GM19395 (cell line): Measurements from ENCODE around the gene LY6G6D.

Experiments
- ATAC-seq: cut with Tn5 transposase; IDR thresholded peaks from one replicate; pipeline ENCODE4 v1.9.1; 2021; ENCODE audit warnings: mild to moderate bottlenecking, moderate library complexity; ENCODE audit not compliant: unreplicated experiment

Gene LY6G6D

DNA sequence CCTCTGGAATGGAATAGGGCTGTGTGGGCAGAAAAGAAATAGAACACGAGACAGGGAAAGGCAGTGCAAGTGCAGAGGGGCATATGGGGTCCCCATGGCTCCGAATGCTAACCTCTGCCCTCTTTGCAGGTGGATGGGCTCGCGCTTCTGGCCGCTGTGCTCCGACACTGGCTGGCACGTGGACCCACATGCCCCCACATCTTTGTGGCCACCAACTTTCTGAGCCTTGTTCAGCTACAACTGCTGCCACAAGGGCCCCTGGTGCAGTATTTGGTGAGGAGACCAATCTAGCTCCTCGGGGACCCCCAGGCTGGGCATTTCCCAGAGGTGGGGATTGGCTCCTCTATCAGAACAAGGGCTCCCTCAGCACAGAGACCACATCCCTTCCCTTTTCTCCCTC is 46.2 kb downstream of the LY6G6D start:
- no peak for ATAC-seq

DNA sequence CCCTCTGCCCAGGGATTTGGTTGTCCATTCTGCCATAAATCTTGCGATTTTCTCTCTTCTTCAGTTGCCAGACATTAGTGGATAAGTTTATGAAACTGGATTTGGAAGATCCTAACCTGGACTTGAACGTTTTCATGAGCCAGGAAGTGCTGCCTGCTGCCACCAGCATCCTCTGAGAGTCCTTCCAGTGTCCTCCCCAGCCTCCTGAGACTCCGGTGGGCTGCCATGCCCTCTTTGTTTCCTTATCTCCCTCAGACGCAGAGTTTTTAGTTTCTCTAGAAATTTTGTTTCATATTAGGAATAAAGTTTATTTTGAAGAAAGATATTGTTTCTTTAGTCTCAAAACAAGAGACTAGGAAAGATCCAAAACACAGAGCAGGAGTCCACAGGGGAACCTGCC is 47.2 kb downstream of the LY6G6D start, which contains the start of gene SAPCD1:
Gene SAPCD1, plus strand, starts transcription at position 301 of the 400 bp plus-strand sequence. CDS start 399 bp downstream, outside the sequence.
- ATAC-seq, result no peak

DNA sequence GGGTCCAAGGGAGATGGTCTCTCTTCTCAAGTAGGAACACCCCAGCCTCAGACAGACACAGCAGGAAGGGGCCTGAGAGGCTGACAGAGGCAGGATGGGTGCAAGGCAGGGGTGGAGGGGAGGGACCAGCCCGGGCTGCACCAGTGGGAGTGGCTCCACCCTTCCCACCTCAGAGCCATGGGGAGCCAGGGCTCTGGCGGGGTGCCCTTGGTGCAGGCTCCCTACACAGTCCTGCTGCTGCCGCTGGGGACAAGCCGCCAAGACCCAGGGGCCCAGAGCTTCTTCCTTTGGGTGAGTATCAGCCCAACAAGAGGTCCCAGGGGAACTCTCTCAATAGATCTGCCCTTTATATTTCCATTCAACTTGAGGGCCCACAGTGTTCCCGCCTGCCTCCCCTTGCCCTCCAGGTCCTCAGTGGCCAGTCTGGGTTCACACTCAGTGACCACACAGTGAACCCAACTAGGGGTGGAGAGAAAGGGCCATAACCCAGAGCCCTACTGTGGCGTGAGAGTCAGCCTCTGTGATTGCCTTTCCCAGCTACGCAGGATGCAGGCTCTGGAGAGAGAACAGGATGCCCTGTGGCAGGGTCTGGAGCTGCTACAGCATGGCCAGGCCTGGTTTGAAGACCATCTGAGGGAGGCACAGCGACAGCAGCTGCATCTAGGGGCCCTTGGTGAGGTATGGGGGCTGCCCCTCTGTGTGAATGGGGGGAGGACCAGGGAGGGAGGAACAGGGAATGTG is 47.9 kb downstream of the LY6G6D start:
- ATAC-seq, result no peak

DNA sequence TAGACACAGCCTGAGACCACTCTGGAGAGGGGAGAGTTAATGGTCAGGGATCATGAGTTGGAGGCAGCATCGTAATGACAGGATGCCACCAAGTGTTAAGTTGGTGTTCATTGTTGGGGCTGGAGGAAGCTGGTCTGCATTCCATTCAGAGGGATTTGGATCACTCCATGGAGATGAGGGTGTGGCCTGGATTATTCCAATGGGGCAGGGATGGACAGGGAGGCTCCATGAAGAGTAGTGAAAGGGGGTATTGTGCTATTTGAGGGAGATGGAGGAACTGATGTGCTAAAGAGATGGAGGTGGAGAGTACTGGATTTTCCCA is 48.4 kb downstream of the LY6G6D start:
- ATAC-seq, result no peak

DNA sequence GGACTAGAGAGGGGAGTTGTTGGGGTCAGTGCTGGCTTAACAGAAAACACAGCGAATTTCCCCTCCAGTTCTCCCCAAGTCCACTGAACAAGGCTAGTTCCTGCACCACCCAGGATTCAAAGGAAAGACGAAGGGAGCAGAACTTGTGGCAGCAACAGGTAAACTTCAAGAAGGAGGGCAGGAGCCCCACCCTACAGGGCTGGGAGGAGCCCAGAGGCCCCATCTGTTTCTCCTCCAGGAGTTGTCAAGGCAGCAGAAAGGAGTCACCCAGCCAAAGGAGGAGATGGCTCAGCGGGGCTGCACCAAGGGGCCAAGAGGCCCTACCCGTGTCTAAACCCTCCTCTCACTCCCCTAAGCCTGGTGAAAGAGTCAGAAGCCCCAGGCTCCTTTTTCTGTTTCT is 49.0 kb downstream of the LY6G6D start:
- ATAC-seq, result no peak

DNA sequence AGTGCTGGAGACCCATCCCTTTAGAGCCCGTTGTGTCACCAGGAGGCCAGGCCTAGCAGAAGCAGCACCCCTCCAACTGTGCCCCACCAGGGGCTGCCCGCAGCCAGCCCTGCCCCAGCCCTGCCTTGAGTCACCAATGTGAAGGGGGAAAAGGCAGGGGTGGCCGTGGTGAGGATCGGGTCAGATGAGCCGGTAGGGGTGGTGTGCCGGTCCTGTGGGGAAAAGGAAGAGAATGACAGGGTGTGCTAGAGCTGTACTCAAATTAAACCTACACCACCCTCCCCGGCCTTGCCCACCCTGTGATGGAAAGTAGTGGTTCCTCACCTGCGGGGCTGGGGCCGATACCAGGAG is 50.4 kb downstream of the LY6G6D start:
- no peak for ATAC-seq

DNA sequence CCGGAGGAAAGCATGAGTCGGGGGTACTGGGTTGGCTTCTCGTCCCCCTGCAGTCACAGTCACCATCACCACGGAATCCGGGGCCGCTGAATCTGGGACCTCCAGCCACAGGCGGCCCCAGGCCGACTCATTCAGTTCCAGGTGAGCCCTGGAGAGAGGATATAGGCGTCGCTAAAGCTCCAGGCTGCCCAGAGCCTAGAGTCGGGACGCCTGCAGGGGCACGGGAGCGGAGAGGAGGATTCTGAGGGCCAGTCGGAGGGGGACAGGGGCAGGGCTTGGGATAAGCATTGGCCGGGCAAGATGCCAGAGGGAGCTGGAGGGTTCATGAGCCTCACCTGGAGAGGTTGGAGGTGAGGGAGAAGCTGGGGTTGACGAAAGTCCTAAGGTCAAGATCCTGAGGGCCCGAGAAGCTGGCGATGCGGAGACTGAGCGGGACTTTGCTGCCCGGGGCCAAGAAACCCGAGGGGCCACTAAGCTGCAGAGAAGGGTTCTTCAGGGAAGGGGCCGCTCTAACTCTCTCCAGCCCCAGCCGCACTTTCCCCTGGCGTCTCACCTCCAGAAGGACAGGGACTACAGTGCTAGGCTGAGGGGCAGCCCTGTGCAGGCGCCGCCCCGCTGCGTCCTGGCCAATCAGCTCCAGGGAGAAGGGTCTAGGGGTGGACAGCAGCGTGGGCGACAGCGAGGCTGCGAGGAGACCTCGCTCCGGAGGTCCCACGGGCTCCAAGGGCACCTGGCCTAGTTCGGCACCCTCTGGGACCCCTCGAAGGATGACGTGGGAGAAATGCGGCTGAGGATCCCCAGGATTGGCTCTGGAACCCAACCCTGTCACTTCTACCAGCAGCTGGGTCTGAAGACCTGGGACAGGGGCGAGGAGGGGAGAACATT is 51.0 kb downstream of the LY6G6D start:
- ATAC-seq, result no peak

DNA sequence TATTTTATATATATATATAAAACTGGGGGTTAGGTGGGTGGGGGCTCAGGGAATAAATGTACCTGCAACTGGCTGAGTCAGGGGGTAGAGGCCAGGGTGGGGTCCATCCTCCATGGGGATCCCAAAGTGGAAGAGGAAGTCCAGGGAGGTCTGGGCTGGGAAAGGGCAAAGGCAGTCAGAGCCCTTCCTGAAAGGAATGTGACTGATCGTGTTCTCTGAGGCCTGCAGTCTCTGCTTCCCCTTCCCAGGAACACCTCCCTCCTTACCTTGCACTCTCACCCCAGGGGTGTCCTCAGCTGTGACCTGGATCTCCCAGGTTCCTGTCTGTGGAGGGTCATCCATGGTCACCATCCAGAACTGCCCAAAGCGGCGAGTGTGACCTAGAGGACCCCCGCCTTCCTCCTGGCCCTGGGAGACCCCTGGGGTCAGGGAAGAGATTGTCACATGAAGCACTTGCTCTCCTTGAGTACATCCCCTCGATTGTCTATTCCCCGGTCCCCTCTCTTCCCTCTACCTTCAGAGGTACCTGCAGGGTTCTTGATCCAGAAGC is 52.0 kb downstream of the LY6G6D start:
- ATAC-seq, result no peak
